GM10847 (cell line): ENCODE results near the gene MBNL1.

Experiments used
- POLR2A ChIP-seq: IDR thresholded peaks from 2 replicates; pipeline ENCODE4 v1.6.1; 2011; ENCODE audit not compliant: insufficient read length; ENCODE audit errors: extremely low read depth

MBNL1 gene

DNA sequence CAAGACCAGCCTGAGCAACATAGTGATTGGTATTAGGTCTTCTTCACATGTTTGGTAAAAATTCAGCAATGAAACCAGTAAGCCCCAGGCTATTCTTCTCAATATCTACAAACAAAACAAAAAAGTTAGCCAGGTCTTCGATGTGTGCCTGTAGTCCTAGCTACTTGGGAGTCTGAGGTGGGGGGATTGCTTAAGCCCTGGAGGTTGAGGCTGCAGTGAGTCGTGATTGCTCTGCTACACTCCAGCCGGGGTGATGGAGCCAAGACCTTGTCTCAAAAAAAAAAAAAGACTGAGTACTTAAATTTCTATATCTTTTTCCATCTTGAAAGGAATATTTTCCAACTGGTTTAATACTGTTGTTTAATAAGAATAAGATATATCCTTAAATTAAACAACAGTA is 106.8 kb downstream of the MBNL1 start:
- no peak for TF ChIP-seq POLR2A

DNA sequence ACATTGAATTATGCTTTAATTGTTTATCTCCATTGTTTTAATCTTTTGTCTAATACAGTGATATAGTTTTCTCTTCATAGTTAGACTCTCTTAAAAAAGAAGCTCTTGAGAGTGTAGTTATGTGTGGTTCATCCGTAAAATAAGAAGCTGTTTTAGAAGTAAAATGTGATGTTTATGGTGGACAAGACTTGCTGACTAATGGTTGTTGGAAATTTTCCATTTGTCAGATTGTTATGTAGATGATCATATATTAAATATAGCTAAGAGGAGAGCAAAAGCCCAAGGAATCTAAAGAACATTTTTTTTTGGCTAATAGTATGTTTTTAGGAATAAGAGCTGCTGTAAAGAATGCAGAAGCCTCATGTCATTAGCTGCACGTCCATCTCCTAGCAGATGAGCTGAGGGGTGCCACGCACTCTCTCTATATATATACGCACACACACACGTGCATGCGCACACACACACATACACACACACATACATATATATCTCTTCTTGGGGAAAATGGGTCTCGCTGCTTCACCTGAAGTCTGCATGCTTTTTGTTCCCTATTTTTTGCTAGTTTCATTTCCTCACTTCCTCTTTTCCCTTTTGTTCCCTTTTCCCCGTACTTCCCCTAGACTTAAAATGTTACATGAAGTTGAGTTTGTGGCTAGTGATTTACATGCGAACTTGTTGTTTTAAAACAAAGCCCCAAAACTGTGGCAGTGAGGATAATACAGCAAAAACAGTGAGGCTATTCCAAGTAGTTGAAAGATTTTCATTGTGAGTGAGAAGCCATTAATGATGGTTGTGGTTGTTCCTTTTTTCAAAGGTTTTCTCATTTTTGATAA is 107.8 kb downstream of the MBNL1 start:
- TF ChIP-seq POLR2A, result no peak

DNA sequence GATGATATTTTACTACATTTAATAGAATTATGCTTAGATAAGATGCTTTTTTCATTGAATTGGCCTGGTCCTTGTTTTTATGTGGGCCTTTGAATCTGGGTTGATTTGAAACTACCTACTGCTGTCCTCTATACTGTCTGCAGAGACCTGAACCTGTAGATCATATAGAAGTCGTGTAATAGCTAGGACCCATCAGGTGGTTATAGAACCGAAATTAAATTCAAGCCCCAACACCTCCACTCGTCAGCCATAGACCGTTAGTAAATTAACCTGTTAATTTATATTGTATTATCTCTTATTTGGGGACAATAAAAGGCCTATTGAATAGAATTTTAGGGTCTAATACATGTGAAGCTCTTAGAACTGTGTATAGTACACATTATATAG is 108.4 kb downstream of the MBNL1 start:
- no peak for TF ChIP-seq POLR2A

DNA sequence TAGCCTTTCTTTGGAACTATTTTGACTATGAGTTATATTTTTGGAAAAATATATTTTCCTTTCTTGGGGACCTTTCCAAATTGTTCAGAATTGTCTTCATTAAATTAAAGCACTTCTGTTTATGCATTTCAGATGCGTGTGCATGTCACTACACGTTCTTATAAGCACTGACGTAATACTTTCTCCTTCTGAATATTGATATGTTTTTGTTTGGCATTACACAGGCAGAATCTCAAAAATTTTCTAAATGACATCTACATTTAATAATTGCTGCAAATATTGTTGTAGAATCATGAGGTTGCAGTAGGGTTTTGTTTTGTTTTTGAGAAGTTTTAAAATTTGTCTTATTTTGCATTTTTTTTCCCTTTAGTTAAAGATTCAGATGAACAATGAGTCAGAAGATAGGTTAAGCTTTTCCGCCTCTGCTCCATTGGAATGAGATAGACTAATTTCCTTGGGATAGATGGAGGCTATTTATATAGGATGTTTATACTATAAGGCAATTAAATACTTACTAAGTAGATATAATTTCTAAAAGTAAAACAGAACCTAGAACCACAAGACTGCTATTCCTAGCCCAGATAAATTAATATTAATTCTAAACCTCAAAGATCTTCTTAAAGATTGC is 110.8 kb downstream of the MBNL1 start:
- no peak for TF ChIP-seq POLR2A

DNA sequence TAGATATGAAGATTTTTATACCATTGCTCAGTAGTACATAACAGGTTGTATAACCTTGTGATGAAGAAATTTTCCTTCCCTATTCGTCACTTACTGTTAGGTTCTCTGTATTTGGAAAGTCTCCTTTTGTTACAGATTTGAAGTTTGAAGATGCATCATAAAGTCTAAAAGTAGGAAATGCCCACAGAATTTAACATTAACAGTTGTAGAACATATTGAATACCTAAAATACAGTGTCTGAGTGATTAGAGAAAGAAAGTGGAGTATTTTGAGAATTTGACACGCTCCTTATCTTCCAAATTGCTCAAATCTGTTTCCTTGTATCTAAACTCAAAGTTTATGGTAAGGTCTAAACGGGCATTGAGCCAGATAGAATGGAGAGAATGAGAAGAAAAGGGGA is 111.3 kb downstream of the MBNL1 start:
- TF ChIP-seq POLR2A, result no peak

DNA sequence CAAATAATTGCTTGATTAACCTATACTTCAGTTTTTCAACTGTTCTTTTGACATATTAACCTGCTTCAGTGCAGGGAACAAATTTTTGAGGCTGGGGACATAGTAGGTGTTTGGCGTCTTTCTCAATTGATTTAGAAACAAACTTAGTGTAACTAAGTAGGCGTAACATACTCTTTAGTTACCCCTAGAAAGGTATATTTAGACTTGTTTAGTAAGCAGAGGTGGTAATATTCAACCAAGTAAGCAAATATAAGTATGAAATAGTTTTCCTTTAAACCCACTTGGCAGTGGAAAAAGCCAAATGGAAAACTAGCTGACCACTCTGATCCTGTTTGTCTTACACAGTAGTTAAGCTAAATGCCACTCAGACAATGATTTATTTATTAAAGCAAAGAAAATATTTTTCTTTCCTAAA is 113.2 kb downstream of the MBNL1 start:
- no peak for TF ChIP-seq POLR2A

DNA sequence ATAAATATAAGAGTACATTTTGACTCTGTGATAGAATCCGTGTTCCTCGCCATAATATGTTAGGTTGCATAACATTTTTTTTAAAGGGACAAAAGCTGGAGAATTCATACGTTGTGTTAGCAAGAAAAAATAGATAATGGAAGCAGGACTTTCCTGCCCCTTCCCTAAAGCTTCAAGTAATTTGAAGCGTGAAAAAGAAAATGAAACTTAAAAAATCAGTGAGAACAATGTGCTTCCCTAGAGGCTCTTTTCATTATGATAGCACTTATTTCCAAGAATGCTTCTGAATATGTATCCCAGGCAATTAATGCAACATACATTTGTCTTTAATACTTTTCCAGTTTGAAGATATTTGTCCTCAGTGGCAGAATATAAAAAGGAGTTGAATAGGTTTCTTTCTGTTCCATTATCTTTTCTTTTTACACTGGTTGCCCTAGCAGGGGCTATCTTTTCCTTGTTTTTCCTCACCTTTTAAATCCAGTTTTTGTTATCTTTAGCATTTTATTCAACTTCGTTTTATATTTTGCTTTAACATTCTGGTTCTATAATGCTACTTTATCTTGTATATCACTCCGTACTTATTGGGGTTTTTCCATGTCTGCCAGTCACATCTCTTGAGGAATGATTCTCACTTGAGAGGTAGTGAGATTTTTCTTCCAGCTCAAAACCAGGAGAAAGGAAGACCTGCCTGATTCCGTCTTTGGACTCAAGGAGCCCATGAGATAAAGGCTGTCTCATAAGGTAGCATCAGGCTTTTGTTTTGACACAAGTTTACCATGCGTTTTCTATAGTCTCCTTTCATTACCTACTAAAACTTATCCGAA is 113.8 kb downstream of the MBNL1 start:
- no peak for TF ChIP-seq POLR2A

DNA sequence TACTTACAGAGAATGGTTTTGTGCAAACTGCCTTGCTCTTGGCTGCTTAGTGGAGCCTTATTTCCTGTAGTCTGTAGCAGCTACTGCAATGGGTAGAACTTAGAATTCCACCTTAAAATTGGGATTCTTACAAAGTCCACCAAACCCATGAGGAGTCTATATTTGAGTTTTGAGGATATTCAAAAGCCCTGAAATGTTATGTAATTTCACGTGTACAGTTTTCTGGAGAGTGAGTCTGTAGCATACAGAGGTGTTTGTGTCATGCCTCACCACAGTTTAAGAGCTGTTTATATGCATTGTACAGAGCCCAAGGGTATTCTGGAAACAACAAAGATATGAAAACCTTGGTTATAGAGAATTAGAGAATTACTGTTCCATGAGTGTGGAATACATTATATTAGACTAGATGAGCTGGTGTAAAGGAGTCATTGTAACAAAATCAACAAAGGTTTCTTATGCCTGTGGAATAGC is 114.4 kb downstream of the MBNL1 start:
- no peak for TF ChIP-seq POLR2A

DNA sequence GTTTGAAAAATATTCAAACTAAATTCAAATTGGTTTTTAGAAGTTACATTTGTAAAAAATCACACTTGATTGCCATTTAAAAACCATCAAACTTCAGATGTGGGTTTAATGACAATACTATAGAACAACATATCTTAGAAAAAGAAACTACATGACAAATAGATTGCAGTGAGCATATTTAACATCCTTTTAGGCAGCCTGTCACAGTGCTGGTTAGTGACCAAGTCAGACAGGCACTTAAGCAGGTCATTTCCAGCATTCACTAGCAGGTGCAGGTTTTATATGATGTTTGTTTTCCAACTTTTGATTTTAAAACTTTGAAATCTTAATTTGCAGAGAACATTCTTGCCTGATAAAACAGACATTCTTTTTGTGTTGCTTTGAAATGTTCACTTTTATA is 115.7 kb downstream of the MBNL1 start:
- TF ChIP-seq POLR2A, result no peak

DNA sequence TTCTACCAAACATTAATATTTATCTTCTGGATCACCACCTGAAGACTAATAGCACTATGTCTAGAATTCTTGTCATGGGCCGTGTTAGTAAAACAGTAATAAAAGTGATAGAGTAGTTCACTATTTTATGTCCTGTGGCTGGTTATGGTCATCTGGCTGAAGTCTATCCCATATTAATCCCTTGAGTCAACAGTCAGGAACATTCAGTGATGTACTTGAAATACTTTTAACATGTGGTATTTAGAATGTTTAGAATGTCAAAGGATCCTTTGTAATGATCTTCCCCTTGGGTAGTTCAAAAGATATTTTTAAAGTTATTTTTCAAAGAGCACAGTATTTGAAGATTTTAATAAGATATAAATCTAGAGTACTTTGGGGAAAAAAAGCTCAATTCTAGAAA is 117.0 kb downstream of the MBNL1 start:
- no peak for TF ChIP-seq POLR2A

DNA sequence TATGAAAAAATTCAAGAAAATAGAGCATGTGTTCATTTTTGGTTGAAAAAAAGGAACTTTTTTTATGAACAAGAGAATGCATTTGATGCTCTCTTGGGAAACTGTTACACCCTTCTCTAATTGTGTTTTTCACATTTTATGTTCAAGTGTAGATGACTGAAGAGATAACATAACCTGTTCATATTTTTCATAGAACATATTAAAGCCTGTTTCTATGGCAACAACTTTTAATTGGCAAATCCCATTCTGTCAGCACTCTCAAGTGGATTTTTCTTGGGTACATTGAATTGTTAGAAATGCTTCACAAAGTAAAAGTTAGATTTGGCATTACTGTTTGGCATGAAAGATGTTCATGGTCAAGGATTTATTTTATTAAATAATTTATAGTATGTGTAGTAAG is 117.5 kb downstream of the MBNL1 start:
- no peak for TF ChIP-seq POLR2A

DNA sequence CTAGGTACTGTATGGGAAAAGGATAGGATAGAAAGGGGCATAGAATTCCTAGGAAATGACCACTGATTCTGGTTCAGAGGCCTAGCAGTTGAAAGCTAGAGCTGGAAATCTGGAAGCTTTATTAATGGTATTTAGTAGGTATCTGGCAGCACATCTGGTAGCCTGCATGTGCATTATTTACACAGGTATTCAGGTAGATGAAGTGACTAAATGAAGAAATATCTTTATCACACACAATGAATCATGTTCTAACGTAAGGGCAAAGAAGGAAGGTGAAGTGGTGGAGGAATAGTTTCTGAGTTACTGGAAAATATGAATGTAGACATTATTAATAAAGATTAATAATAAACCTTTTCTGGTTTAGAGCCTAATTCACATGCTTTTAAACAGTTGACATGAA is 119.9 kb downstream of the MBNL1 start:
- TF ChIP-seq POLR2A, result no peak

DNA sequence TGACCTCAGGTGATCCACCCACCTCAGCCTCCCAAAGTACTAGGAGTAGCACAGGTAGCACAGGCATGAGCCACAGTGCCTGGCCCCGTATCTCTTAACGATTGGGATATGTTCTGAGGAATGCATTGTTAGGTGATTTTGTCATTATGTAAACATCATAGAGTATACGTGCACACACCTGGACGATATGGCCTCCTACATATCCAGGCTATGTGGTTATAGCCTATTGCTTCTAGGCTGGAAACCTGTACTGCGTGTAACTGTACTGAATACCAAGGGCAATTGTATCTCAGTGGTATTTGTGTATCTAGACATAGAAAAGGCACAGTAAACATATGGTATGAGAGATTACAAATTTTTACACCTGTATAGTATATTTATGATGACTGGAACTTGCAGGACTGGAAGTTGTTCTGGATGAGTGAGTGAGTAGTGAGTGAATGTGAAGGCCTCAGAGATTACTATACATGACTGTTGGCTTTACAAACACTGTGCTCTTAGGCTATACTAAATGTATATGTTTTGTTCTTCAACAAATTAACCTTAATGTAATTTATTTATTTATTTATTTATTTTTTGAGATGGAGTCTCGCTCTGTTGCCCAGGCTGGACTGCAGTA is 120.7 kb downstream of the MBNL1 start:
- no peak for TF ChIP-seq POLR2A

DNA sequence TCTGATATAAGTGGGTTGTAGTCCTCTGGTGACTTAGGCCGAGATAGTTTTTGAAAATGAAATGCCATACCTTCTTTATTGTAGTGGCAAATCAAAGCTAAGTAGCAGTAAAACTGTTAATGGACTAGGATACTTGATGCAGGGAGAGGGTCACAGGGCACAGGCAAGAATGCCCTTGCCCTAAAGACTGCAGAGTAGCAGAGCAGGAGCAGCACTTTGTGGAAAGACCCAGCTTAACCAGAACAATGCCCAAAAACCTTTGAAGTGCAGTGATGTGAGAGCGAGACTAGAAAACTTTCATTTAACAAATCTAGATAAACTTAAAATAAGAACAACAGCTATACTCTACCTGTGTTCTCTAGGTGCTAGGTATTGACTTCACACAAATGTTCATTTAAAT is 121.9 kb downstream of the MBNL1 start:
- no peak for TF ChIP-seq POLR2A

DNA sequence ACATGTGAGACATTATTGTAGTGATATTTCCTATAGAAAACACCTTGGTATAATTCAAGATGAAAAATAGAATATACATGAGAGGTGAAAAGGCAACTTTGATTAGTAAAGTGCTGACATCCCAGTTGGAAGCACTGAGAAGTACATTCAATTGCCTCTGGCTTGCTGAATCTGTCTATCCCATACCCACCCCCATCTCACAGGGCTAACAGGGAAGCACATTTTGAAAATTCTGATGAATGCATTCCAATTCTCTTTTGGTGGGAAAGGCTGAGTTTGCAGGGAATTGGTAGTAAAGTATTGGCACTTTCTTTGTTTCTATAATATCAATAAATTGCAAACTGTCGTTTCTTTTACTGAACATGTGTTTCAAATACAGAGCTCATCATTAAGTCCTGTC is 122.9 kb downstream of the MBNL1 start:
- no peak for TF ChIP-seq POLR2A
